ENCODE data around the gene TTLL11.
"Not testable (repeated sequence)": the region's sequence is repeated elsewhere in the genome, so short reads cannot be mapped to it uniquely, and the experiment has no call there.

TTLL11 gene

DNA sequence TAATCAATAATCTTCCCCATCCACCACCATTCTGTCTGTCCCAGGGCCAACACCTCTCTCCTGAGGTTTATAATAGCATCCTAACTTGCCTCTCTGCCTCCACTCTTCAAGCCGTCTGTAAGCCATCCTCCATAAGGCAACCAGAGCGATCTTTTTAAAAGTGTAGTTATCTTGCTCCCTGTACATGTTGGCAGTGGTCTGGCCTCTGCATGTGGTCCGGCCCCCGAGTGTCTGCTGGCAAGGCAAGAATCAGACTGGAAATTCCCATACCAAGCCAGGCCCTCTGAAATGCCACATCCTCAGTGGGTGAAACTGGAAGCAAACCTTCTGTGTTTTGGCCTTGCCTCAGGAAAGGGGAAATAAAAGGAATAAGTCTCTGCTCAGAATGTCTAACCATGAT lies 17.0 kb downstream of the TTLL11 start:
- no peak for DNase-seq

DNA sequence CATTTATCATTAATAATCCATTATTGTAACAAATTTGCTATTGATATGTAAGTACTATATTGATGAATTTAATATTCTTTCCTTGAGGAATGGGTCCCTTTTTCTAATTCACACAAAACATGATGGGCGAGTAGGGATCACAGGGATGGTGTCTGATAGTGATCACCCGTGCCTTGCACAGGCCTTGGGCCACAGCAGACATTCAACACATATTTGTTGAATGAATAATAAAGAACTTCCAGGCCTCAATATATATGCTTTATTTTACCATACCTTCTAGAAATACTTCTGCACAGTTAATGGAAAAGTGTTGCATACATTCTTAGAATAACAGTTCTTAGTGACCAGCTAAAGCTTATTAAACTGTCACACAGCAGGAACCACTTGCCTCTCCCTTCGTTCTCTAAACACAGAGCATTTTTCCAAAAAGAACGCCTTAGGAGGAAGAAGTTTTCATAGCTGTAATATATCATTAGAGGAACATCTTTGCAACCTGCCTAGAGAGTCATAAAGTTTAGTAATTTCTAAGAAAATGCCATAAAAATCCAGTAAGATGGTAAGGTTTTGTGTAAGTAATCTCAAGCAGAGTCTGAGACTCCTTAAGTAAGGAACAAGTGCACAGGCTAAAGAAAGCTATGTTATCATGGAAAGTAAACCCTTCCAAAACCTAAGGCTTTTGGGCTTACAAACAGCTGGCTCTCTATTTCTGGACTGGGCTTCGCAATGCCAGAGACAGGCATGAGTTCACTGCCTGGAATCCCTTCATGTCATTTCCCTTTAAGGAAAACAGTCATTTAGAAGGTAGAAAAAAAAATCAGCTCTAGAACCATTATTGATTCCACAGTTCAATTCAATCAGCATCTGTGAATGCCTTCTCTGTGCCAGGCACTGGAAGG lies 17.7 kb downstream of the TTLL11 start:
- no peak for DNase-seq

DNA sequence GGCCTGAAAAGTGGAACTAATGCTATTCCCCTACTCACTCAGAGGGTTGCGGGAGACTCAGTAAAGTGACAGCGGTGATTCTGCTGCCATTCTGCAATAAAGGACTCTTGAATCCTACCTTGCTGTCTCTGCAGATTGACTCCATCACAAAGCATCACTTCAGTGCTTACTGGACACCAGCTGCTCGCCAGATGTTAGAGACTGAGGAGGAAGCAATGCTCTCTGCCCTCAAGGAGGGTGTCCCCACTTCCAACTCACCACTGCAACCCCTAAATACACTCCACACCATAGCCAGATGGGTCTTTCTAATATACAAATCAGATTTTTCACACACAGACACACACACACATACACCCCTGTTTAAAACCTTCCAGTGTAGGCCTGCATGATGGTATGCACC lies 21.4 kb downstream of the TTLL11 start:
- no peak for DNase-seq

DNA sequence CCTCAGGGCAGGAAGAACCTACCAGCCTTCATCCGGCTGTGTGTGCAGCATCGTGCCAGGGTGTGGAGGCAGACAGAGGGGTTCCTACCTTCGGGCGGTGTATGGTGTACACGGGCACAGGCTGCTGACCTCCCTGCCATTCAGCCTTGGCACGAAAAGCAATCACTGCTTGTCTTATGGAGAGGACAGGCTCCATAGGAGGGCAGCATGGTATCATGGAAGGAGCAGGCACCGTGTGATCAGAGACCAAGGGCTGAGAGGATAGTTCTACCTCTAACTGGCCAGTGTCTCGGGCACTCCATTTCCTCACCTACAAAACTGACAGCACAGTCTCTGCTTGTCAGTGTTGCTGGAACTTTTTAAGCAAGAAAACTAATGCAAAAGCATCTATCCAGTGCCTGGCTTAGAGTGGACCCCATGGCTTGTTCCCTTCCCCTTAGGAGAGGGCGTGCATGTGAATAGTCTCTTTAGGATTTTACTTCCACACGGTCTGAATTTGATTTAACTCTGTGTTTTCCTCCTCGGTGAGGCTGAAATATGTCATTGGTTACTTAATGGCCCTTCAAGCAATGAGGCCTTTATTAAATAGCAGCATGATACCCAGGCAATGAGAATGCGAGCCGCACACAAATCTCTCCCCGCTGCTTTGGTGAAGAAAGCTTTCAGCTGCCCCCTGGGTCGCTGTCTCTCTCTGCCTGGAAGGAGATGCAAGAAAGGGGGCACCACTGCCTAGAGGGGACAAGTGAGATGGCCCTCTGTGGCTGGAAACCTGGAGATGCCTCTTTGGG lies 22.2 kb downstream of the TTLL11 start:
- no peak for DNase-seq

DNA sequence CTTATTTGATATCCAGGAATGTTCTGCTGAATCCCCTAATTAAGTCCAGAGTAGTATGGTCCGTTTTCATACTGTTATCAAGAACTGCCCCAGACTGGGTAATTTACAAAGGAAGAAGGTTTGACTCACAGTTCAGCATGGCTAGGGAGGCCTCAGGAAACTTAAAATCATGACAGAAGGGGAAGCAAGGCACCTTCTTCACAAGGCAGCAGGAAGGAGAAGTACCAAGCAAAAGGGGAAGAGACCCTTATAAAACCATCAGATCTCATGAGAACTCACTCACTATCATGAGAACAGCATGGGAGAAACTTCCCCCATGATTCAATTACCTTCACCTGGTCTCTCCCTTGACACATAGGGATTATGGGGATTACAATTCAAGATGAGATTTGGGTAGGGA lies 26.4 kb downstream of the TTLL11 start:
- not testable (repeated sequence) for DNase-seq

DNA sequence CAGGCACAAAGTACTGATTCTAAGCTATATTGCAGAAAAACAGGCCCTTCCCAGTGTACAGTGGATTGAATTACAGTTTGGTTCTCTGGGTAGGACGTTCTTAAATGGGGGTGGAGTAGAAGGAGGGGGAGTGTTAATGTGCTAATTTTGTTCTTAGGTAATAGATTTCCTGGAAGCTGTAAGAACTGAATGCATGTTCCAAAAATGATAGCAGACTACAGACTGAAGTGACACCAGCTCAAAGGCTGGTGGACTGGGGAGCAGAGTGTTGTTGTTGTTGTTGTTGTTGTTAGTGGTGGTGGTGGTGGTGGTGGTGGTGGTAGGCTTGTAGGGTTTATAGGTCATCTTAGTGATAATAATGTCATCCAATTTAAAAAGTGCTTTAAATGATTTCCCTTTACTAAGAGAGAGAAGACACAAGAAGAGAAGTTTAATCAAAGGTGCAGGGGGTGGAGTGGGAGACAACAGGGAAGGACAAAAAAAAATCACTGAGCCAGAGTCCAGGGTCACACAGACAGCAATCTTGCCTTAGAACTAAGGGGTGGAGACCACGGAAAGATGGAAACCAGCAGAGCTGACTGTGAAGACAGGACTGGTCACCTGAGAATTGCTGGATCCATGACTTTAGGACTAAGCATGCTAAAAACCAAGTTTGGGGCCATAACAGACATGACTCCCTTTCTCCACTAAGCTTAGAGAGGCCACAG lies 27.0 kb downstream of the TTLL11 start:
- no peak for DNase-seq

DNA sequence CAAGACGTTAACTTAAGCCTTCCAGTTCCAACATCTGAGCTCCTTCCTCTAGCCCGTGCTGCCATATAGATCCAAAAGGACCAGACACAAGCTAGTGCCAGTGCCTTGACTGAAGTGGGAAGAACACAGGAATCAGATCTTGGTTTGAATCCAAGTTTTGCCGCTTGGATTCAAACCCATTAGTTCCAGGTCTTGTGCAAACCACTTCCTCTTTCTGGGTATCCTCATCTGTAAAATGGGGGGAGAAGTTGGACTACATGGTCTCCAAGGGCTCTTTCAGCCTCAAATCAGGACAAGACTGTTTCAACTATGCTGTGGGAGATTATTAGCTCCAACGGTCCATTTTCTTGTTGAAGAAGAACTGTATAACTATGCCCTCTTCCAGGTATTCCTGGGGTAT lies 32.6 kb downstream of the TTLL11 start:
- DNase-seq: no peak

DNA sequence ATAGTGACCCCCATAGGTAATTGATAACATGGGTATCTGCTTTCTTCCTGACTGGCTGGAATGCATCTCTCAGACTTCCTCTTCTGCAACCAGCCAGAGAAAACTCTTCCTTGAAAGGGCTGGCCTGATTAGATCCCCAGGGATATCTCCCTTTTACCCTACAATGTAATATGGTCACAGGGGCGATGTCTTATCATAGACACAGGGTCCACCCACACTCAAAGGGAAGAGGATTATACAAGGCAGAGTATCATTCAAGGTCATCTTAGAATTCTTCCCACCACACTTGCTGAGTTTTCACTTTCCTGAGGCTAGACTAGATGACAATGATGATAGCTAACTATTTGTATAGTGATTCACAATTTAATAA lies 33.2 kb downstream of the TTLL11 start:
- DNase-seq: no peak

DNA sequence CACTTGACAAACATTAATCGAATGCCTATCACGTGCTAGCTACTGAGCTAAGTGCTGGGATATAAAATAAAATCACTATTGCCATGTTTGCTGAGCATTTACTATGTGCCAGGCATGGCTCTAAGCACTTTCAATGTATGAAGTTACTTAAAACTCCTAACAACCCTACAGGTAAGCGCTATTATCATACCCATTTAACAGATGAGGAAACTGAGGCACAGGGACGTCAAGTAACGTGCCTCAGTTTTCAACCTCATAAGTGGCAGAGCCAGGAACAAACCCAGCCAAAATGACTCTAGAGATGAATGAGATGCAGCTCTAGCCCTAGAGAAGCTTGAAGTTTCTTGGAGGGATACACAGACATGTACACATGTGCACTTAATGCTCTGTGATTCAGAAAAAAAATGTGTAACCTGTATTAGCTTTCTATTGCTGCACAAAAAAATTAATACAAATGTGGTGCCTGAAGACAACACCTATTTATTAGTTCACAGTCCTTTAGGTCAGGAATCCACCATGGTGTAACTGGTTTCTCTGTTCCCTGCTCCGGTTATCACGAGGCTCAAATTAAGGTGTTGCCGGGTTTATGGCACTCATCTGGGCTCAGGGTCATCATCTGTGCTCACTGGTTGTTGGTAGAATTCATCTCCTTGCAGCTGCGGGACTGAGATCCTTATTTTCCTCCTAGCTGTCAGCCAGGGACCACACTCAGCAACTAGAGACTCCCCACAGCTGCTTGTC lies 33.7 kb downstream of the TTLL11 start:
- DNase-seq: no peak

DNA sequence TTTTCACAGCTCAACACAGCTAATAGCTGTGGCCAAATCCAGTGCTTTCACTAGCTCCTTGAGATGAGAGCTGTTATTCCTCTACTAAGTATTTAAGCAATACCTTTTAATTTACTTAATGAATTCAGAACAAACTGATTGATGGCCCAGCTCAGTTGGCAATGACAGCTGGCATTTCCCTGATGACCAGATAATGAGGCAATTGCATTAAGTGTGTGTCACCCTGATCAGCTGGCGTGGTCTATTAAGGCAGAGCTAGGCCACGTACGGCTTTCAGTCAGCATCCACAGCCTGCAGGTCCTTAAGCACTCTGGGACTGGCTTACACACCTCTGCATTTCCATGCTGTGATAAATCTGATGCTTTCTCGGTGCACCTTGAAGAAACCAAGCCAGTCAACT lies 34.4 kb downstream of the TTLL11 start:
- DNase-seq: no peak

DNA sequence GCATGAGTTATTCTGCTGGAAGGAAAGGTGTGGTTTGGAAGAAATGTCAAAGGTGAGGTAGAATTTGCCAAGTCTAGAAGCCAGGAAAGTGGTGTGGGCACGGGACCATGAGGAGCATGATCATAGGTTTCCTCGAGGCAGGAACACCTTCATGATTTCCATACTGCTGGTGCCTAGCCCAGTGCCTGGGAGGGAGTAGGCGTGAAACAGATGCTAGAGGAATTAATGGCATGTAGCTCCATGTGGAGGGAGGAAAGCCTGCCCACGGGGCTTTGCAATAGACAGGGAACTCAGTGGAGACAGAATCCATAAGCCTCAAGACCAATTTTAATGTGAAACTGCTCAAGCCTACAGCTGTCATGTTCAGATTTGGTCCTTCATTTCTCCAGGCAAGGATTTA lies 35.1 kb downstream of the TTLL11 start:
- no peak for DNase-seq

DNA sequence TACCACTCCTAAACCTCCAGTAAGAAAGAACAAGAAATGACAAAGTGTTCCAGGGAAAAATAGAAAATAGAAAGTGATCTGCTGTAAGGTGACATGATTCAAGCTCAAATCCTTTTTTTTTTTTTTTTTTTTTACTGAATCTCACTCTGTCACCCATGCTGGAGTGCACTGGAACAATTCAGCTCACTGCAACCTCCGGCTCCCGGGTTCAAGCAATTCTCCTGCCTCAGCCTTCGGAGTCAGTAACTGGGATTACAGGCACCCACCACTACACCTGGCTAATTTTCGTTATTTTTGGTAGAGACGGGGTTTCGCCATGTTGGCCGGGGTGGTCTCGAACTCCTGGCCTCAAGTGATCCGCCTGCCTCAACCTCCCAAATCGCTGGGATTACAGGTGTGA lies 35.9 kb downstream of the TTLL11 start:
- DNase-seq: no peak

DNA sequence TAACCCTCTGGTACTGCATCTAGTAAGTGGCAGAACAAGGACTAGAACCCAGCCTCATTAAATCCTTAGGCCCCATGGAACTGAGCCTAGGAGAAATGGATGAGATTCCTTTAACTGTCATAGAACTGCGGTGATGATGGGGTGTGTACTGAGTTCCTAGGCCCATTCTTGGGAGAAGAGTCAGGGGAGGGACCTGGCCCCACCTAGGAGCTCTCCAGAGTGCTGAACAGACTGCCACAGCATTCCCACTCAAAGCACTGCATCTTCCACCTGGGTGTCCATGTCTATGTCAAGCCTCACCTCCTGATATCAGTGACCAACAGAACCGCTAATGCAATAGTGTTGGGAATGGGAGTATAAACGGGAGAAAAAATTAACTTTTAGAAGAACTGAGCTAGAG lies 36.6 kb downstream of the TTLL11 start:
- DNase-seq: no peak

DNA sequence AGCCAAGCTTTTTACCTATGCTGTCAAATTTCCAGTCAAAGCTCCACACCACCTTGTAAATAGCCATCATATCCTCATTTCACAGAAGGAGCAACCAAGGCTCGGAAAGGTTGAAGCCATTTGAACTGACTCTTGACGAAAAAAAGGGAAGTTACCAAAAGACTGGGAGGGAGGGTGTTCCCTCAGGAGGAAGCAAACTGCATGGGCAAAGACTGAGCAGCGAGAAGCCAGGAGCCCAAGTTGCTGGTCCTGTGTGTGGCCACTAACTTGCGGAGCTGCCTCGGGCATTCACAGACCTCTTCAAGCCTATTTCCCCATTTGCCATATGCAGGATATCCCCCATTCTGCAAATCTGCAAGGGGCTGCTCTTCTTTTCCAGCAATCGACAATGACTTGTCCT lies 37.4 kb downstream of the TTLL11 start:
- no peak for DNase-seq

DNA sequence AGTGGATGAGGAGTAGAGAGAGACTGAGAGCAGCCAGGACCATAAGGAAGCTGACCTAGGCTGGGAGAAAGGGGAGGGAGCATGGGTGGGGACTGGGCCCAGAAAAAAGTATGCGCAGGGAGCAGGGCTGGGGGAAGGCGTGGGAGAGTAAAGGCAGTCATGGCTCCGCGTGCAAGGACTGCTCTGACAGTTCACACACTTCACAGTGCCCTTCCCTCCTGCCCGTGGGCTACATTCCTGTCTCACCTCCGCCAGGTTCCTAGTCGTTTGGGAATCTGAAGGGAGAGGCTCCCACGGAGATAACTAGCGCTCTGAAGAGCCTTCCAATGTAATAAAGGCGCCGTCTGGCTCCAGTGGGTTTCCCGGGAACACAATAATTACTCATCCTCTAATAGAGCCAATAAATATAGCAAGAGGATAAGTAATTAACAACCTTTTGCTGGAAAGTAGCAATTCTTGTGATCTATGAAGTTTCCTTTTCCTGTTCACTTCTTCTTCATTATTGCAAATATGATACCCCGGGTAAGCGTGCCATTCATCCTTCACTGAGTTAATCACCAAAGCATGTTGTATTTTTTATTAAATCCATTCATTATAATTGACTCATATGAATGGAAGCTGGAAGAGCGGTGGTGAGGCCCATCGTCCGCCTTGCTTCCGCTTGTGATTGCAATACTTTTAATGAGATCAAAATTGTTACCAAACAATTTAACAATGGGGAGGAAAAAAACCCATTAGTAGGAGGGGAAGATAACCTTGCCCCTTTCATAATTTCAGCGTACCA lies 39.3 kb downstream of the TTLL11 start:
- no peak for DNase-seq

DNA sequence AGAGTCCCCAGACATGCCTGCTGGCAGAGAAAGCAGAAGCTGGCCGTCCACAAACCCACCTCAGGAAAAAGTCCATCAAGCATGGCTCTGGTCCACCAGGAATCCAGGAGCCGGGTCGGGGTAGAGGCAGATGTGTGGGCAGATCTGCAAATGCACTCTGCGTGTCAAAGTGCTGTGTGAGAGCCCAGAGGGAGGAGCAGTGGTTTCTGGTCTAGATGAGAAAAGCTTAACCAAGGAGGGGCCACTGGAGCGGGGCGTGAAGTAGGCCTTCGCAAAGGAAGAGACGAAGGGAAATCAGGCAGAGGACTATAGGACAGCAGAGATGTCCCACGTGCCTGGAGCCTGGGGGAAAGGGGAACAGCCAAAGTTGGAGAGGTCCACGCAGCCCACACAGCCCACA lies 40.0 kb downstream of the TTLL11 start:
- DNase-seq: no peak

DNA sequence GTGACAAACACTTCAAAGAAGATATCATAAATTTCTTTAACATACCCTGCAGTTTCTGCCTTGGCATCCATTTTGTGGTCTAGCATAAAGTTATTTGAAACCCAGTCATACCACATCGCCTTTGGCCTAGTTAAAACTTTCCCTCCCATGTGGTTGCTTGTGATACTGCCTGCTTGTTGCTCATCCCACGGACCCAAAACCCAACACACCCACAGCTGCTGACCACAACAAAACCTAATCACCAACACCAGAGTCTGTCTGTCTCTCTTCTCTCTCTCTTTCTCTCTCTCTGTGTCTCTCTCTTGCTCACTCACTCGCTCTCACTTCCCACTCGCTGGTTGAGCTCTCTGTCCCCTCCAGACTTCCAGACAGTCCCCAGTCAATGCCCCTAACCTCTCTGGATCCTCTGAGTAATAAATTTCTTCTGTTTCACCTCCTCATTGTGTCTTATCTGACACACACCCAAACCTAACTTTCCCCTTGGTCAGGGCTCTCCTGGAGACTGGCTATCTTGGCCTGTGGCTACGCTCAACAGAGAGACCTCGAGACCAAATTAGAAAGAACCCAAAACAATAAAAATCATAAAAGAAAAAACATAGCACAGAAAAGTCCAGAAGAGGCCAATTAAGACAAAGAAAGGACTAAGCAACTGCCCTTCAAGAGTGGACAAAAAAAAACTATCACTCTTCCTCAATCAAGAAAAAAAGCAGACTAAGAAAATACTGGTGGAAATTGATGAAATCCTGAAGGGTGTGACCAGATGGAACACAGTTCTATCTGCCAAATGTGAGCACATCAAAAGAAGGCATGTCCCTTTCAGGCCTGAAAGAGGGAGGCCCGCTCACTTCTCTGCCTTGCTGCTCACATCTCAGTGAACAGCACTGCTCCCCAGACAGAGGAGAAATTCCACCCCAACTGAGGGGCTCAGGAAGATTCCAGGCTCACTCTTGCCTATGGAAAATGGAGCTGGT lies 41.5 kb downstream of the TTLL11 start:
- no peak for DNase-seq

DNA sequence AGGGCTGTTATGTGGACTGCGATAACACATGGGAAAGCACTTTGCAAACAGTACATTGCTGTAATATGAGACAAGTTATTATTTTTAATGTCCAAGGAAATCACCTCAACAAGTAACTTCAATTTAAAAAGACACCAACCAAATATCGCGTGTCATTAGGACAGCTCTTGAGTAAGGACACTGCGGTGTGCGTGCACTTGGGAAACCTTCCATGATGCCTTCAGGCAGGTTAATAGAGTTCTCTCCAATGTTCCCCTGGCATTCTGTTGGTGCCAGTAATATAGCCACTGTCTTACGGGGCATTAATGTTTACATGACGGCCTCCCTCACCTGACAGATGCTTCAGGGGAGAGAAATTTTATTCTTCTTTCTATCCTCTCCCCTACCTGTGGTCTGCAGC lies 42.9 kb downstream of the TTLL11 start:
- no peak for DNase-seq

DNA sequence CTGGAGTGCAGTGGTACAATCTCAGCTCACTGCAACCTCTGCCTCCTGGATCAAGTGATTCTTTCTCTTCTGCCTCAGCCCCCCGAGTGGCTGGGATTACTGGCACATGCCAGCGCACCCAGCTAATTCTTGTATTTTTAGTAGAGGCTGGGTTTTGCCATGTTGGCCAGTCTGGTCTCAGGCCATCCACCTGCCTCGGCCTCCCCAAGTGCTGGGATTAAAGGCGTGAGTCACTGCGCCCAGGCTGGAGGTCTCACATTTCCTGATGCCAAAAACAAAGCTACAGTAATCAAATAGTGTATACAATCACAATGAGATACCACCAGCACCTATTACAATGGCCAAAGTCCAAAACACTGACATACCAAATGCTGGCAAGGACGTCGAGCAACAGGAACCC lies 51.1 kb downstream of the TTLL11 start:
- DNase-seq: no peak

DNA sequence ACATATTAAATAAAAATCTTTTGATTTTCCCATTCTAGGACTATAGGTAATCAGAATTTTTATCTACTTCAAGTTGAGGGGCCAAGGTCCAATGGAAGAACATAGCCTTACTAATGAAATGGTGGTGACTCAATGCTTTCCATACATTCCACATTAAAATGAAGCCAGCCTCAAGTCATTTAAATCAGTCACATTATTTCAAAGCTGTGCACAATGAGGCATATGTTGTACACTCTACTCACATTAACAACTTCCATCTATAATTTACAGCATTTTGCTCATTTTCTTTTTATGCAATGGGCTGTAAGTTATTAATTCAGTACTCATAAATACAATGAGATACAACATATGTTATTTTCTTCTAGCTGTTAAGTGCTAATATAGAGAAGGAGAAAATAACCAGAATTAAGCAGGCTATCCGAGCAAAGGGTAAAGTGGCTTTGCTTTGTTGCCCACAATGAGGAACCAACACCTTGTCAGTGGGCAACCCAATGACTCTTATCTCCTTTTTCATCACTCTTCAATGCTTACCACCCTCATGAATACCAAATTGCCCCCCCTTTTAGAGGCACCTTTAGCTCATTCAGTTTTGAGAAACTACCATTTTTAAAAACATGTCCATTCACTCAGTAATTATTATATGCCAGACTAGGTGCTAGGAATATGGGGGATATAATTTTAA lies 52.4 kb downstream of the TTLL11 start:
- no peak for DNase-seq
